Fibroblast of the aortic adventitia (primary cell): Measurements from ENCODE around the gene TELO2. TPM values are rescaled to one million over a fixed set of nuclear protein-coding genes. Genes with fewer than 3 reads are reported as not detected.

Experiments used
- DNase-seq: peaks from one replicate; pipeline ENCODE4 v3.0.0-alpha.2; 2010; ENCODE audit warnings: low read depth
- H3K4me3 ChIP-seq: 2 replicates; pipeline ENCODE4 v1.5.1; 2011; ENCODE audit warnings: low read depth, mild to moderate bottlenecking, control low read depth, low read length, moderate library complexity
- CTCF ChIP-seq: IDR thresholded peaks from 2 replicates; pipeline ENCODE4 v1.5.1; 2011; ENCODE audit warnings: mild to moderate bottlenecking, low read length, control low read depth, inconsistent platforms; ENCODE audit not compliant: insufficient read depth
- total RNA-seq: library from RNA; depleted of rRNA; stranded (reverse); fragments of >200 nt; gene quantifications from 2 replicates; pipeline ENCODE4 v1.2.3, GENCODE V29; 2012; ENCODE audit warnings: low replicate concordance

The TELO2 gene
- total RNA-seq, 1 donor, result 23.5 TPM

GRCh38 chr16:1554826-1555445 lies 61.8 kb downstream of the TELO2 start:
- TF ChIP-seq CTCF, result no peak
- no peak for DNase-seq
- no peak overlapping the region for H3K4me3 ChIP-seq

- H3K4me3 ChIP-seq, result no peak overlapping the region
- DNase-seq, result no peak
- TF ChIP-seq CTCF, result no peak
Observed at GRCh38 chr16:1556254-1556653, 63.1 kb downstream of the TELO2 start.

- DNase-seq, result no peak
- no peak for TF ChIP-seq CTCF
- no peak overlapping the region for H3K4me3 ChIP-seq
Observed at GRCh38 chr16:1557074-1557473, 63.9 kb downstream of the TELO2 start.

GRCh38 chr16:1557576-1557975 lies 64.4 kb downstream of the TELO2 start:
- no peak for TF ChIP-seq CTCF
- no peak for DNase-seq
- H3K4me3 ChIP-seq, result no peak overlapping the region

- no peak for DNase-seq
- no peak overlapping the region for H3K4me3 ChIP-seq
- TF ChIP-seq CTCF, result no peak
Observed at GRCh38 chr16:1559446-1559975, 66.4 kb downstream of the TELO2 start.

Other genes with a start within 250 kb of the TELO2 start
- not detected in 2 replicates for gene TPSD1, start 237.3 kb upstream of the TELO2 start, total RNA-seq
- 39.8 and 70.3 TPM in 2 replicates for gene UBE2I, start 183.7 kb upstream of the TELO2 start, total RNA-seq
- gene BAIAP3, start 159.7 kb upstream of the TELO2 start, total RNA-seq, result 0.09 TPM in 1 of 2 replicates, not detected in the other
- gene TSR3, start 141.5 kb upstream of the TELO2 start, total RNA-seq, result 49.3 and 73.3 TPM in 2 replicates
- gene GNPTG, start 141.4 kb upstream of the TELO2 start, total RNA-seq, result 36.3 and 80.4 TPM in 2 replicates
- 11.5 and 15.6 TPM in 2 replicates for gene UNKL, start 78.7 kb upstream of the TELO2 start, total RNA-seq
- gene UQCC4, start 72.6 kb upstream of the TELO2 start, total RNA-seq, result 10.3 and 20.1 TPM in 2 replicates
- gene PERCC1, start 62.3 kb upstream of the TELO2 start, total RNA-seq, result not detected in 2 replicates
- 0.36 and 0.41 TPM in 2 replicates for gene CCDC154, start 48.8 kb upstream of the TELO2 start, total RNA-seq
- 64.8 and 432 TPM in 2 replicates for gene CLCN7, start 18.3 kb upstream of the TELO2 start, total RNA-seq
- not detected in 2 replicates for gene PTX4, start 4.4 kb upstream of the TELO2 start, total RNA-seq
- 5.0 and 22.1 TPM in 2 replicates for gene TMEM204, start 40.3 kb downstream of the TELO2 start, total RNA-seq
- gene IFT140, start 118.7 kb downstream of the TELO2 start, total RNA-seq, result 12.8 and 27.8 TPM in 2 replicates
- gene CRAMP1, start 119.0 kb downstream of the TELO2 start, total RNA-seq, result 9.9 and 12.1 TPM in 2 replicates
- gene JPT2, start 184.9 kb downstream of the TELO2 start, total RNA-seq, result 8.9 and 45.9 TPM in 2 replicates
- gene MAPK8IP3, start 212.8 kb downstream of the TELO2 start, total RNA-seq, result 27.3 and 45.8 TPM in 2 replicates